Measurements from ENCODE around the gene CLDN6.

Gene CLDN6

DNA sequence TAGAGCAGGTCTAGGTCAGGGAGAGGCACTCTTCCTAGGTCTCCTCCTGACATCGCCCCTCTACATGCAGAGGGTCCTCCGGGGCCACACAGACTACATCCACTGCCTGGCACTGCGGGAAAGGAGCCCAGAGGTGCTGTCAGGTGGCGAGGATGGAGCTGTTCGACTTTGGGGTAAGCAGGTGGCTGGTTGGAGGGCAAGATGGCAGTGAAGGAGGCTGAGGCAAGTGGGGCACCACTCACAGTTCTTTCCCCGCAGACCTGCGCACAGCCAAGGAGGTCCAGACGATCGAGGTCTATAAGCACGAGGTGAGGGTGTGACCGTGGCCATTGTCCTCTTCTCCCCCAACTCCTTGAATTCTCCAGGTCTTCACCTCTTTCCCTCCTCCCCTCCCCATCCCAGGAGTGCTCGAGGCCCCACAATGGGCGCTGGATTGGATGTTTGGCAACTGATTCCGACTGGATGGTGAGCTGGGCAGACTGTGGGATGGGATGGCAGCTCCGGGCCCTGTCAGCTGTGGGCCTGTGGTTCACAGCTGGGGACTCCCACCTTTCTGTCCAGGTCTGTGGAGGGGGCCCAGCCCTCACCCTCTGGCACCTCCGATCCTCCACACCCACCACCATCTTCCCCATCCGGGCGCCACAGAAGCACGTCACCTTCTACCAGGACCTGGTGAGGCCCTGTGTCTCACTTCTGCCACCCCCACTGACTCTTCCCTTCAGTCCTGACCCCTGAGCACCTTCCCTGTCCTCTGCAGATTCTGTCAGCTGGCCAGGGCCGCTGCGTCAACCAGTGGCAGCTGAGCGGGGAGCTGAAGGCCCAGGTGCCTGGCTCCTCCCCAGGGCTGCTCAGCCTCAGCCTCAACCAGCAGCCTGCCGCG lies 8.9 kb upstream of the CLDN6 start:
- TF ChIP-seq, protein P1, sequence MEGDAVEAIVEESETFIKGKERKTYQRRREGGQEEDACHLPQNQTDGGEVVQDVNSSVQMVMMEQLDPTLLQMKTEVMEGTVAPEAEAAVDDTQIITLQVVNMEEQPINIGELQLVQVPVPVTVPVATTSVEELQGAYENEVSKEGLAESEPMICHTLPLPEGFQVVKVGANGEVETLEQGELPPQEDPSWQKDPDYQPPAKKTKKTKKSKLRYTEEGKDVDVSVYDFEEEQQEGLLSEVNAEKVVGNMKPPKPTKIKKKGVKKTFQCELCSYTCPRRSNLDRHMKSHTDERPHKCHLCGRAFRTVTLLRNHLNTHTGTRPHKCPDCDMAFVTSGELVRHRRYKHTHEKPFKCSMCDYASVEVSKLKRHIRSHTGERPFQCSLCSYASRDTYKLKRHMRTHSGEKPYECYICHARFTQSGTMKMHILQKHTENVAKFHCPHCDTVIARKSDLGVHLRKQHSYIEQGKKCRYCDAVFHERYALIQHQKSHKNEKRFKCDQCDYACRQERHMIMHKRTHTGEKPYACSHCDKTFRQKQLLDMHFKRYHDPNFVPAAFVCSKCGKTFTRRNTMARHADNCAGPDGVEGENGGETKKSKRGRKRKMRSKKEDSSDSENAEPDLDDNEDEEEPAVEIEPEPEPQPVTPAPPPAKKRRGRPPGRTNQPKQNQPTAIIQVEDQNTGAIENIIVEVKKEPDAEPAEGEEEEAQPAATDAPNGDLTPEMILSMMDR (IDR thresholded peaks at IDR 0.05; ENCODE audit: low read depth, low read length, missing control alignments), result no peak
- no peak for DNase-seq (ENCODE audit: extremely low read depth, low read depth)
- H3K4me3 ChIP-seq (replicated peaks; ENCODE audit: low read depth, low read length), result no peak overlapping the region

DNA sequence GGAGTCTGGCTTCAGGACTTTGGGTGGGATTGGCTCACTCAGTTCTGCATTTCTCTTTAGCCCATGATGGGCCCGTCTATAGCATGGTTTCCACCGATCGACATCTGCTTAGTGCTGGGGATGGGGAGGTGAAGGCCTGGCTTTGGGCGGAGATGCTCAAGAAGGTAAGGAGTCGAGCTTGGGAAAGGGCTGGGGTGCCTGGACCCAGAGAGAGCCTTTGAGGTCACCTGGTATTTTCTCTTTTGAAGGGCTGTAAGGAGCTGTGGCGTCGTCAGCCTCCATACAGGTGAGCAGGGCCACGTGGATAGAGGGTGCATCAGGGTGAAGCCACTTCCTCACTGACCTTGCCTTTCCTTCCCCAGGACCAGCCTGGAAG lies 8.0 kb upstream of the CLDN6 start:
- TF ChIP-seq, protein P1 (IDR thresholded peaks at IDR 0.05; ENCODE audit: low read depth, low read length, missing control alignments), result no peak
- H3K4me3 ChIP-seq (replicated peaks; ENCODE audit: low read depth, low read length), result no peak overlapping the region
- no peak for DNase-seq (ENCODE audit: extremely low read depth, low read depth)

DNA sequence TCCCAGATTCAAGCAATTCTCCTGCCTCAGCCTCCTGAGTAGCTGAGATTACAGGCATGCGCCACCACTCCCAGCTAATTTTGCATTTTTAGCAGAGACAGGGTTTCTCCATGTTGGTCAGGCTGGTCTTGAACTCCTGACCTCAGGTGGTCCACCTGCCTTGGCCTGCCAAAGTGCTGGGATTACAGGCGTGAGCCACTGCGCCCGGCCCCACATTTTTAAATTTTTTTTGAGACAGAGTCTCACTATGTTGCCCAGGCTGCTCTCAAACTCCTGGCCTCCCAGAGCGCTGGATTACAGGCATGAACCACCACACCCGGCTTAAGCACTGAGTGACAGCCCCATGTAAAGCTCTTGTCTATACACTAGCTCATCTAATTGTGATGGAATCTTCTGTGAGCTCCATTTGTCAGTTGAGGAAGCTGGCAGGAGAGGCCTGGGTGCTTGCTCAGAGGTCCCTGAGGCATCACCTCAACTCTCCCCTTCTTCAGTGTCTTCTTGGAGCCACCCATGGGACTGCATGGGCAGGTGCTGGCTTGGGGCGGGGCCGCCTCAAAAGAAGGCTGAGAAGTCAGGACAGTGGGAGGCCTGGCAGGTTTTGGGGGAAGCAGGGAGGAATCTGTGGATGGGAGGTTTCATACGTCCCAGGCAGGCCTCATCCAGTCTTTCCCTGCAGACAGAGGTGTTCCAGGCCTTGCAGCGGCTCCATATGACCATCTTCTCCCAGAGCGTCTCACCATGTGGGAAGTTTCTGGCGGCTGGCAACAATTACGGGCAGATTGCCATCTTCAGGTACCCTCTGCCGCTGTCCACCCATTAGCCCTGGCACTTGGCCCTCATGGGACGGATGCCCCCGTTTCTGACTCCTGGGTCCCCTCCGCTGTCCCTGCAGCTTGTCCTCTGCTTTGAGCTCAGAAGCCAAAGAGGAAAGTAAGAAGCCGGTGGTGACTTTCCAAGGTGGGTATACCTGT lies 7.3 kb upstream of the CLDN6 start:
- TF ChIP-seq, protein P1 (IDR thresholded peaks at IDR 0.05; ENCODE audit: low read depth, low read length, missing control alignments), result no peak
- DNase-seq (ENCODE audit: extremely low read depth, low read depth), result no peak
- no peak overlapping the region for H3K4me3 ChIP-seq (replicated peaks; ENCODE audit: low read depth, low read length)

DNA sequence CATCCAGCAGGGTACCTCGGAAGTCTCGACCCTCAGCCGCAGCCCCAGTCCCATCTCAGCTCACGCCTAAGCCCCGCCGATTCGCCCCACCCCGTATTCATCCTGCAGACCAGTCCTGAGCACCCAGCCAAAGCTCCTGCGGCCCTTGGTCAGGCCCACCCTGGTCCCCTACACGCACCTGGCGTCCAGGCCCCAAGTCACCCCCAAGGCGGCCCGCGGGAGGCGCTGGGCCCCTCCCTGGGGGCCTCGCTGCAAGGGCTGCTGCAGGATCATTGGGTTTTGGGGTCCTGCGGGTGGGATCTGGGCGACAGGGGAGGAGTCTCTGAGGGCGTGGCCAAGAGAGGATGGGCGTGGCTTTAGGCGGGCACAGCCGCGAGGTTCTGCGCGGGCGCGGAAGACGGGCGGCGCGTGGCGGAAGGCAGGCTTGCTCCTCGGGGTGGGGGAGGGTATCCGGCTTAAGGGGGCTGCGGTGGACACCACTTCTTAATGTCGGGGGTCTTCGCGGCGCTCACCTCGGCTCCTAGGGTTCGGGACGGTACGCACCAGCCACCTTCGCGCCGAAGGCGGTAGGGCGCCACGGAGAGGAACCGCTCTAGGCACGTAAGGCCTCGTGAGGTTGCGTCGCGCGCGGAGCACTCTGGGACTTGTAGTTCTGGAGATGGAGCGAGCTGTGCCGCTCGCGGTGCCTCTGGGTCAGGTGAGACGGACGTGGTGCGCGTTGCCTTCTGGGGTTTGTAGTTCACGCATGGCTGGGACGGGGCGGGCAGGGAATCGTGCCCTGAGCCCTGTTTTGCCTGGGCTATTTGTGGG lies 5.9 kb upstream of the CLDN6 start, which contains the start of the genes HCFC1R1 and THOC6:
HCFC1R1 (minus strand) TSS at position 274 of the 810 bp plus-strand sequence; CDS start at position 273, 1 bp downstream.
THOC6 (plus strand) TSS at position 367 of the 810 bp plus-strand sequence; CDS start at position 659, 292 bp downstream.
- DNase-seq (ENCODE audit: extremely low read depth, low read depth), result peak; percentile 94
- H3K4me3 ChIP-seq (replicated peaks; ENCODE audit: low read depth, low read length), result peak within 1 kb of the TSS; percentile 96
- TF ChIP-seq, protein P1 (IDR thresholded peaks at IDR 0.05; ENCODE audit: low read depth, low read length, missing control alignments), result no peak

DNA sequence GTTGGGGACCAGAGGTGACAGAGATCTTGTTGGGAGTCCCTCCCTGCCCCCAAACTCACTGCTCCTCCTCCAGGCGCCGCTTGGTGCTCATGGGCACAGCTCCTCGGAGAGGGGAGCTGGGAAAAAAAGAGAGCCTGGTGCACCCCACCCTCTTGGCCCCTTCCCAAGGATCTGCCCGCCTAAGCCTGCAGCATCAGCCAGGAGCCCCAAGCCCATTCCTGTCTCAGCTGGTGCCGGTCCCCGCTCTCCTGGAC lies 5.4 kb upstream of the CLDN6 start:
- DNase-seq (ENCODE audit: extremely low read depth, low read depth), result peak; percentile 53
- TF ChIP-seq, protein P1 (IDR thresholded peaks at IDR 0.05; ENCODE audit: low read depth, low read length, missing control alignments), result no peak
- peak overlapping the region; percentile 96 for H3K4me3 ChIP-seq (replicated peaks; ENCODE audit: low read depth, low read length)
